CD4-positive, alpha-beta memory T cell (primary cell): ENCODE data around the gene HSD17B4. TPM values are rescaled to one million over a fixed set of nuclear protein-coding genes. Genes with fewer than 3 reads are reported as not detected.
A peak's percentile ranks its signal among the peaks of the same experiment; 100 is the strongest.

Experiments
- CTCF ChIA-PET: fragments of 350-600 bp; sonication (Branson Sonifier 250); formaldehyde crosslinking; loops from one replicate; lab custom pipeline; 2021; ENCODE audit warnings: inconsistent platforms; ENCODE audit not compliant: partially characterized antibody; lab: Charles Lee
- POLR2A ChIA-PET: fragments of 350-600 bp; sonication (Branson Sonifier 250); formaldehyde crosslinking; loops from one replicate; lab custom pipeline; 2021; ENCODE audit not compliant: partially characterized antibody; lab: Charles Lee
- DNase-seq, 5 donors: peaks; one replicate each; pipeline versions ENCODE4 v3.0.0 to v3.0.0-alpha.2; 2020 to 2022; ENCODE audit warnings: mixed read lengths in 1 of 5
- H3K27ac ChIP-seq: one replicate; pipeline ENCODE4 v1.7.0; 2013; ENCODE audit warnings: low read depth, low read length
- H3K27me3 ChIP-seq: 2 replicates; pipeline ENCODE4 v1.7.0; 2013; ENCODE audit warnings: mild to moderate bottlenecking, low read length, moderate library complexity; ENCODE audit not compliant: insufficient read depth
- H3K36me3 ChIP-seq: 2 replicates; pipeline ENCODE4 v1.7.0; 2013; ENCODE audit warnings: mild to moderate bottlenecking, low read length, moderate library complexity; ENCODE audit not compliant: insufficient read depth
- H3K4me1 ChIP-seq: 2 replicates; pipeline ENCODE4 v1.7.0; 2013; ENCODE audit warnings: mild to moderate bottlenecking, low read length, moderate library complexity; ENCODE audit not compliant: insufficient read depth
- H3K4me3 ChIP-seq, 2 donors: one replicate each; pipeline ENCODE4 v1.7.0; 2013; ENCODE audit warnings: low read length in 2 of 2, mild to moderate bottlenecking in 1 of 2
- H3K9me3 ChIP-seq, 2 donors: one replicate each; pipeline ENCODE4 v1.7.0; 2013; ENCODE audit warnings: low read length in 2 of 2, control low read depth in 1 of 2; ENCODE audit not compliant: control insufficient read depth in 1 of 2
- H3K27ac Mint-ChIP-seq, 7 donors: one replicate each; pipeline ENCODE4 v1.8.0; 2020 to 2021; ENCODE audit warnings: mixed read lengths in 7 of 7, mild to moderate bottlenecking in 6 of 7, inconsistent platforms in 3 of 7, moderate library complexity in 3 of 7
- H3K27me3 Mint-ChIP-seq, 2 donors: one replicate each; pipeline ENCODE4 v1.8.0; 2020 to 2021; ENCODE audit warnings: mixed read lengths in 2 of 2
- H3K36me3 Mint-ChIP-seq, 2 donors: one replicate each; pipeline ENCODE4 v1.8.0; 2020 to 2021; ENCODE audit warnings: mixed read lengths in 2 of 2, inconsistent platforms in 1 of 2, mild to moderate bottlenecking in 1 of 2
- H3K4me1 Mint-ChIP-seq, 4 donors: one replicate each; pipeline ENCODE4 v1.8.0; 2020 to 2021; ENCODE audit warnings: mixed read lengths in 4 of 4, mild to moderate bottlenecking in 1 of 4
- H3K4me3 Mint-ChIP-seq, 8 donors: one replicate each; pipeline ENCODE4 v1.8.0; 2020 to 2021; ENCODE audit warnings: mixed read lengths in 8 of 8, mild to moderate bottlenecking in 7 of 8, moderate library complexity in 6 of 8, inconsistent platforms in 3 of 8
- H3K9me3 Mint-ChIP-seq, 8 donors: one replicate each; pipeline ENCODE4 v1.8.0; 2020 to 2021; ENCODE audit warnings: mixed read lengths in 8 of 8, mild to moderate bottlenecking in 5 of 8, inconsistent platforms in 3 of 8, moderate library complexity in 1 of 8
- intact Hi-C: fragments of 100-400 bp; cut with micrococcal nuclease; formaldehyde crosslinking; loops from one replicate; pipeline ENCODE4 v1.15.1; 2023
- polyA plus RNA-seq, 2 donors: library from polyadenylated mRNA; unstranded; fragments of 300-500 nt; fragmentation: Illumina TruSeq; gene quantifications; one replicate each; pipeline ENCODE4 v1.2.3, GENCODE V29; 2021
- total RNA-seq, 2 experiments: library from RNA; stranded (reverse); gene quantifications; one replicate each; pipeline ENCODE4 v1.2.3, GENCODE V29; 2021

HSD17B4 gene
- total and polyA plus RNA-seq, 4 experiments from 2014 or later, result 52.8 to 79.1 (median 66.8) TPM

DNA sequence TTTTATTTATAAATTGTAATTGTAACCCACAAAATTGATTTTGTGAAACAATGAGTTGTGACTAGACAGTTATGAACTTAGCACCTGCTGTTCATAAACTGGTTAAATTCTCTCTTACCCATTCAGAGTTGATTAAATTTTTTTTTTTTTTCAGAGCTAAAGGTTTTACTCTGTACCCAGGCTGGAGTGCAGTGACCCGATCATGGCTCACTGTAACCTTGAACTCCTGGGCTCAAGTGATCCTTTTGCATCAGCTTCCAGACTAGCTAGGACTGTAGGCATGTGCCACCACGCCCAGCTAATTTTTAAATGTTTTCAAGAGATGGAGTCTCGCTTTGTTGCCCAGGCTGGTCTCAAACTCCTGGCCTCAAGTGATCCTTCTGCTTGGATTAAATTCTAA, 1.9 kb downstream of the HSD17B4 start:
- H3K4me3 ChIP-seq, result no peak overlapping the region
- H3K36me3 ChIP-seq, result no peaks in the 10 kb centered on the region
- H3K9me3 ChIP-seq, result no peaks in the 10 kb centered on the region
- DNase-seq, result no peak
- Mint-ChIP-seq H3K4me3 (no peak overlapping the region), H3K36me3 (peaks cover 18 to 22% of the 10 kb centered on the region in 2 donors), H3K9me3 (peaks cover 0 to 4% (median 0%) of the 10 kb centered on the region in 8 donors), H3K27me3 (peaks cover 0 to 2% of the 10 kb centered on the region in 2 donors), H3K27ac (no peak overlapping the region), H3K4me1 (peaks cover 11 to 28% (median 20%) of the 10 kb centered on the region in 4 donors)
- no peak overlapping the region for H3K27ac ChIP-seq
- peaks cover 21% of the 10 kb centered on the region for H3K4me1 ChIP-seq
- intact Hi-C loops, result no loop called here
- H3K27me3 ChIP-seq, result no peaks in the 10 kb centered on the region
- CTCF ChIA-PET, result no interaction called here
- POLR2A ChIA-PET, result interaction anchor here (1.0 kb wide), 1 partner anchor 384 kb away, joined by 3 read pairs; no protein-coding TSS in a partner anchor

DNA sequence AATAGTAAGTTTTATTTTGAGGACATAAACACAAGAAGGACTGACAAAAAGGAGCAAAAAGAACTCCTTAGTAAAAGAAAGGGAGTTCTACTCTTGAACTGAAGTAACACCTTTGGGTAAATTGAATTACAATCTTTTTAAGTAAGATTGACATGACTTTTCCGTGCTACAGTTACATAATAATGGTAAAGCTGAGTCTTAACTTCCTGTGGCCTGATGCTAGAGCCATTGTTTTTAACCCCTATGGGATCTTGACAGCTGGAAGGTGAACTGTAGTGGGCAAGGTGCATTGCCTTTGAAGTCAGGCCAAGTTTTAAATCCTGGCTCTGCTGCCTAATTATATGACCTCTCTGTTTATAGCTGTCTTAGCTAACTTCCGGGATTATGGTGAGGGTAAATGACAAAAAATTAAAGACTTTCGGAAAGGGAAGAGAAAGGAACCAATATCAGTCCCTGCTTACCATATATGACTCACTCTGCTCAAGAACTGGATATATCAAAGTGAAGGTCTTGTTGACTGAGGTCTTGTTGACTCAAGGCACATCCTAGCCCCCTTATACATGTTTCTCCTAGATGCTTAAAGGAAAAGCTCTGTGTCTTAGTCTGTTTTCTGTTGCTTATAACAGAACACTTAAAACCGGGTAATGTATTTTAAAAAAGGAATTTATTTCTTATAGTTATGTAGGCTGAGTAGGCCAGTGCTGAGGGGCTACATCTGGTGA, 6.8 kb downstream of the HSD17B4 start:
- no peak overlapping the region for H3K4me3 Mint-ChIP-seq
- CTCF ChIA-PET, result interaction anchor here (0.7 to 1.2 kb wide), 2 partner anchors 270 to 471 kb away, joined by 4 read pairs; partner anchors contain the start of gene DTWD2
- H3K27me3 Mint-ChIP-seq, result no peaks in the 10 kb centered on the region

DNA sequence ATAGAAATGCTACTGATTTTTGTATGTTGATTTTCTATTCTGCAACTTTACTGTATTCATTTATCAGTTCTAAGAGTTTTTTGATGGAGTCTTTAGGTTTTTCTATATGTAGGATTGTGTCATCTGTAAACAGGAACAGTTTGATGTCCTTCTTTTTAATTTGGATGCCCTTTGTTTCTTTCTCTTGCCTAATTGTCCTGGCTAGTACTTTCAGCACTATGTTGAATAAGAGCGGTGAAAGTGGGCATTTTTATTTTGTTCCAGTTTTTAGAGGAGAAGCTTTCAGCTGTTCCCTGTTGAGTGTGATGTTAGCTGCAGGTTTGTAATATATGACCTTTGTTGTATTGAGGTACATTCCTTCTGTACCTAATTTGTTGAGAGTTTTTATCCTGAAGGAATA, 13.3 kb downstream of the HSD17B4 start:
- Mint-ChIP-seq H3K36me3 (peaks cover 57 to 68% of the 10 kb centered on the region in 2 donors), H3K27ac (no peak overlapping the region), H3K9me3 (peaks cover 3 to 35% (median 20%) of the 10 kb centered on the region in 8 donors), H3K4me1 (peaks cover 14 to 34% (median 23%) of the 10 kb centered on the region in 4 donors), H3K4me3 (no peak overlapping the region), H3K27me3 (no peaks in the 10 kb centered on the region)
- ChIA-PET POLR2A (no interaction called here), CTCF (no interaction called here)
- Histone ChIP-seq H3K9me3 (no peaks in the 10 kb centered on the region), H3K36me3 (no peaks in the 10 kb centered on the region), H3K27me3 (no peaks in the 10 kb centered on the region), H3K4me3 (no peak overlapping the region), H3K27ac (no peak overlapping the region), H3K4me1 (no peaks in the 10 kb centered on the region)
- intact Hi-C loops, result no loop called here
- DNase-seq, result no peak

More for the DNA sequence above, 6.8 kb downstream of the HSD17B4 start:
- H3K27ac ChIP-seq, result no peak overlapping the region
- H3K36me3 Mint-ChIP-seq, result peaks cover 24 to 30% of the 10 kb centered on the region in 2 donors
- no peak overlapping the region for H3K4me3 ChIP-seq
- POLR2A ChIA-PET, result no interaction called here
- H3K36me3 ChIP-seq, result no peaks in the 10 kb centered on the region
- no peaks in the 10 kb centered on the region for H3K9me3 Mint-ChIP-seq
- no peak for DNase-seq
- peak overlapping the region in 1 of 7 donors; percentile 11 for H3K27ac Mint-ChIP-seq
- intact Hi-C loops, result no loop called here
- H3K4me1 Mint-ChIP-seq, result peaks cover 1 to 17% (median 8%) of the 10 kb centered on the region in 4 donors
- peaks cover 4% of the 10 kb centered on the region for H3K4me1 ChIP-seq
- H3K9me3 ChIP-seq, result no peaks in the 10 kb centered on the region
- no peaks in the 10 kb centered on the region for H3K27me3 ChIP-seq

DNA sequence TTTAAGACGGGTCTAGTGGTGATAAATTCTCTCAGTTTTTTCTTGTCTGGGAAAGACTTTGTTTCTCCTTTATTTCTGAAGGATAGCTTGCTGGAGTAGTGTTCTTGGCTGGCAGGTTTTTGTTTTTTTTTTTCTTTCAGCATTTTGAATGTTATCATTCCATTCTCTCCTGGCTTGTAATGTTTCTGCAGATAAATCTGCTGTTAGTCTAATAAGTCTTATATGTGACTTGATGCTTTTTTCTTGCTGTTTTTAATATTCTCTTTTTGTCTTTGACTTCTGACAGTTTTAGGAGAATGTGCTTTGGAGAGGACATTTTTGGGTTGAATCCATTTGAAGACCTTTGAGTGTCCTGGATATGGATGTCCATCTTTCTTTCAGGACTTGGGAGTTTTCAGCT, 16.0 kb downstream of the HSD17B4 start:
- H3K27ac ChIP-seq, result no peak overlapping the region
- CTCF ChIA-PET, result interaction anchor here (0.9 kb wide), 1 partner anchor 15 kb away, joined by 3 read pairs; no protein-coding TSS in a partner anchor
- no peak overlapping the region for H3K27ac Mint-ChIP-seq

DNA sequence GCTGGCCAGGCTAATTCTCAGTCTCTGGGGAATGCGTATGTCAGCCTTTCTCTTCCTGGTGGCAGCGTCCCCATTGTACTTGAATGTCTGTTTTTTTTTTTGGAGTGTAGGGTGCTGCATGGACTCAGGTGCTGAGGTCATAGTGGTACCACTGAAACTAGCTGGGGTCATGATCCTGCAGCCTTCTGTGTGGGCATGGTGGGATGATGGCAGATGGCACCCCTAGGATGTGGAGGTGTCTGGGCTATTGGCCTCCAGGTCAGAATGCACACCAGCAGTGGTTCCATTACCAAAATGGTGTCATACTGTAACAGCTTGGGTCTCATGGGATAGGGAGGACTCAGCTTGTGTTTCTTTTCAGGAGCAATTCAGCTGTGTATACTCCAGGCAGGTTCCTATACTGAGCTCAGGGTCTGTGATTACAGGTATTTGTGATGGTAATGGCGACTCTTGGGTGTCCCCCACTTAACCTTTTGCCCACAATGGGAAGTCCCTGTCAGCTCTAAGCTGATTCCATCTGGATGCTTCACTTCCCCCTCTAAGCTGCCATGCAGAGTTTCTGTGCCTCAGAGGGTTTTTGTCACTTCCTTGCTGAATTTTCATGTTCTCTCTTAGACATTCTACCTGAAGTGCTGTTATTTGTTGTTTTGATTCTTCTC, 17.9 kb downstream of the HSD17B4 start:
- Mint-ChIP-seq H3K9me3 (peaks cover 3 to 35% (median 21%) of the 10 kb centered on the region in 8 donors), H3K4me1 (peaks cover 13 to 27% (median 20%) of the 10 kb centered on the region in 4 donors), H3K27ac (peak overlapping the region in 1 of 7 donors; percentile 27), H3K27me3 (no peaks in the 10 kb centered on the region), H3K36me3 (peaks cover 59 to 75% of the 10 kb centered on the region in 2 donors), H3K4me3 (no peak overlapping the region)
- ChIA-PET POLR2A (no interaction called here), CTCF (interaction anchor here (1.0 to 1.1 kb wide), 3 partner anchors 8 to 41 kb away, joined by 3 read pairs; no protein-coding TSS in a partner anchor)
- Histone ChIP-seq H3K9me3 (no peaks in the 10 kb centered on the region), H3K36me3 (no peaks in the 10 kb centered on the region), H3K4me3 (no peak overlapping the region), H3K27me3 (no peaks in the 10 kb centered on the region), H3K4me1 (peaks cover 4% of the 10 kb centered on the region), H3K27ac (no peak overlapping the region)
- DNase-seq, result no peak
- intact Hi-C loops, result no loop called here

More for the DNA sequence above, 16.0 kb downstream of the HSD17B4 start:
- Mint-ChIP-seq H3K4me1 (peaks cover 18 to 36% (median 26%) of the 10 kb centered on the region in 4 donors), H3K36me3 (peaks cover 62 to 73% of the 10 kb centered on the region in 2 donors), H3K9me3 (peaks cover 3 to 35% (median 21%) of the 10 kb centered on the region in 8 donors), H3K27me3 (no peaks in the 10 kb centered on the region), H3K4me3 (no peak overlapping the region)
- Histone ChIP-seq H3K9me3 (no peaks in the 10 kb centered on the region), H3K4me3 (no peak overlapping the region), H3K27me3 (no peaks in the 10 kb centered on the region), H3K36me3 (no peaks in the 10 kb centered on the region), H3K4me1 (peaks cover 4% of the 10 kb centered on the region)
- intact Hi-C loops, result no loop called here
- POLR2A ChIA-PET, result no interaction called here
- no peak for DNase-seq

DNA sequence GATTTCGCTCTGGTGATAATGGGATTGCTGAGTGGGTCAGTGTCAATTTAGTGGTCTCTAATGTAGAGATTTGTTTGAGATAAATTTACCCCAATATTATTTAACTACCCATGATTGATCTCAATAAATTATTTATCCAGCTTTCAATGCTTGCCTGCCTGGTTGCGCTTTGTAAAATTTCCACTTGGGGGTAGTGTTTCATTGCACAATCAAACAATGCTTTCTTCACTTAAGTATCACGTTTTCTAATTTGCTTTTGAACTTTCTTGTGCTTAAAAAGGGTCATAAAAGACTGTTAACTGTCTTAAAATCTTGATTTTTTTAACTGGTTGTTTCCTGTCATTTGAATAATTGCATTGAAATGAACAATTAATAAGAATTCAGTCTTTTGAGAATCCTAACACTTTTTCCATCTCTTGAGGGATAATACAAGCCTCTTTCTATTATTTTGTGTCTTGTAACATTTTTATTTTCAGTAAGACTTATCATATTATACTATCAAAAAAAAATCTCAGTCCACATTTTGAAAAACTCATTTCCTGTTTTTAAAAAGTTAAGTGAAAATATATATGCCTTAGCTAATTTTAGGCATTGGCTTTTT, 18.7 kb downstream of the HSD17B4 start:
- Mint-ChIP-seq H3K27me3 (no peaks in the 10 kb centered on the region), H3K27ac (no peak overlapping the region), H3K36me3 (peaks cover 57 to 72% of the 10 kb centered on the region in 2 donors), H3K4me1 (peaks cover 7 to 20% (median 16%) of the 10 kb centered on the region in 4 donors), H3K4me3 (no peak overlapping the region), H3K9me3 (peaks cover 3 to 35% (median 21%) of the 10 kb centered on the region in 8 donors)
- Histone ChIP-seq H3K4me3 (no peak overlapping the region), H3K9me3 (no peaks in the 10 kb centered on the region), H3K4me1 (peaks cover 4% of the 10 kb centered on the region), H3K27me3 (no peaks in the 10 kb centered on the region), H3K27ac (no peak overlapping the region), H3K36me3 (no peaks in the 10 kb centered on the region)
- intact Hi-C loops, result no loop called here
- ChIA-PET CTCF (interaction anchor here (1.0 to 1.1 kb wide), 3 partner anchors 9 to 41 kb away, joined by 3 read pairs; no protein-coding TSS in a partner anchor), POLR2A (no interaction called here)
- peak in 3 of 5 donors; percentile 2 to 6 (median 6) for DNase-seq
